Lower leg skin (tissue), 3 donors: ENCODE measurements around the gene USP2.
"Not testable (repeated sequence)": the region's sequence is repeated elsewhere in the genome, so short reads cannot be mapped to it uniquely, and the experiment has no call there.

ENCODE experiments used
- POLR2A ChIP-seq, 2 donors: fragments of 450-650 bp; IDR thresholded peaks; one replicate each; pipeline ENCODE4 v1.6.1; 2016 to 2017; ENCODE audit warnings: antibody characterized with exemption in 2 of 2, mild to moderate bottlenecking in 1 of 2, moderate library complexity in 1 of 2
- TF ChIP-seq, protein P1 (sequence below), 3 donors: fragments of 450-650 bp; IDR thresholded peaks; one replicate each; pipeline ENCODE4 v1.5.1; 2016; ENCODE audit warnings: antibody characterized with exemption in 3 of 3, mild to moderate bottlenecking in 3 of 3, moderate library complexity in 2 of 3

- not testable (repeated sequence) for TF ChIP-seq POLR2A (IDR thresholded peaks at IDR 0.05)
- TF ChIP-seq, protein P1, sequence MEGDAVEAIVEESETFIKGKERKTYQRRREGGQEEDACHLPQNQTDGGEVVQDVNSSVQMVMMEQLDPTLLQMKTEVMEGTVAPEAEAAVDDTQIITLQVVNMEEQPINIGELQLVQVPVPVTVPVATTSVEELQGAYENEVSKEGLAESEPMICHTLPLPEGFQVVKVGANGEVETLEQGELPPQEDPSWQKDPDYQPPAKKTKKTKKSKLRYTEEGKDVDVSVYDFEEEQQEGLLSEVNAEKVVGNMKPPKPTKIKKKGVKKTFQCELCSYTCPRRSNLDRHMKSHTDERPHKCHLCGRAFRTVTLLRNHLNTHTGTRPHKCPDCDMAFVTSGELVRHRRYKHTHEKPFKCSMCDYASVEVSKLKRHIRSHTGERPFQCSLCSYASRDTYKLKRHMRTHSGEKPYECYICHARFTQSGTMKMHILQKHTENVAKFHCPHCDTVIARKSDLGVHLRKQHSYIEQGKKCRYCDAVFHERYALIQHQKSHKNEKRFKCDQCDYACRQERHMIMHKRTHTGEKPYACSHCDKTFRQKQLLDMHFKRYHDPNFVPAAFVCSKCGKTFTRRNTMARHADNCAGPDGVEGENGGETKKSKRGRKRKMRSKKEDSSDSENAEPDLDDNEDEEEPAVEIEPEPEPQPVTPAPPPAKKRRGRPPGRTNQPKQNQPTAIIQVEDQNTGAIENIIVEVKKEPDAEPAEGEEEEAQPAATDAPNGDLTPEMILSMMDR (IDR thresholded peaks at IDR 0.05) = not testable (repeated sequence)
These were observed 1.0 kb upstream of the USP2 start for GRCh38 chr11:119382513-119382912.
